GM18508 (cell line): ENCODE measurements around the gene OSBPL1A.

Source experiments
- ATAC-seq: cut with Tn5 transposase; IDR thresholded peaks from one replicate; pipeline ENCODE4 v1.9.1; 2021; ENCODE audit warnings: moderate number of reproducible peaks; ENCODE audit not compliant: insufficient read depth, unreplicated experiment

OSBPL1A gene

DNA sequence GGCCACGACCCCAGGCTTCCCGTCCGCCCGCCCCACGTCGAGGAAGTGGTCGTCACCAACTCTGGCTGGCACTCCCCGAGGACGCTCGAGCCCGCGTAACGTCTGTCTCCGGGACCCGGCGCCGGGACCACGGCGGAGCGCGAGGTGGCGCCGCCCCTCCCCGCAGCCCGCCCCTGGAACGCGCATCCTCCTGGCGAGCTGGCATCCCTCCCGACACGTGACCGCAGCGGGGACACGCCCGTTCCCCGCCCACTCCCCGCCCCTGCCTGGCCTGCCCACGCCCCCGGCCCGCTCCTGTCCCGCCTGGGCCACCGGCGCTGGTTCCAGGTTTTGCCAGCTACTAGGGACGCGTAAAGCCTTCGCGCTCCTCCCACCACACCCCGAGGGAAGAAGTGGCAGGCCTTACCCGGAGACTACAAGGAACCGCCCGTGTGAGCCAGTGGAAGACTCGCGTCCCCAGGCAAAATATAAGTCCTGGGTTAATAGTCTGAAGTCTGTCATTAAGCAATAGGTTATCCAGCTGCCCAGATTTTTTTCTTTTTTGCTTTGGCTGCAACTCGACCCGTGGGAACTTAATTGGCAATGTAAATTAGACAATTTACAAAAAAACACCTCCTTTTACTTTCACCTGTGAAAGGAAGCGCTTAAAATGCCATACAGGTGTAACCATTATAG lies at the start of gene OSBPL1A:
OSBPL1A (minus strand) TSS at position 131 of the 675 bp plus-strand sequence. CDS start 20,291 bp downstream, outside the sequence.
- ATAC-seq, result no peak

- no peak for ATAC-seq
Measured at GRCh38 chr18:24446953-24447538, 49.4 kb upstream of the OSBPL1A start.

- ATAC-seq, result peak; percentile 61
Measured at GRCh38 chr18:24446453-24446852, 48.8 kb upstream of the OSBPL1A start.

DNA sequence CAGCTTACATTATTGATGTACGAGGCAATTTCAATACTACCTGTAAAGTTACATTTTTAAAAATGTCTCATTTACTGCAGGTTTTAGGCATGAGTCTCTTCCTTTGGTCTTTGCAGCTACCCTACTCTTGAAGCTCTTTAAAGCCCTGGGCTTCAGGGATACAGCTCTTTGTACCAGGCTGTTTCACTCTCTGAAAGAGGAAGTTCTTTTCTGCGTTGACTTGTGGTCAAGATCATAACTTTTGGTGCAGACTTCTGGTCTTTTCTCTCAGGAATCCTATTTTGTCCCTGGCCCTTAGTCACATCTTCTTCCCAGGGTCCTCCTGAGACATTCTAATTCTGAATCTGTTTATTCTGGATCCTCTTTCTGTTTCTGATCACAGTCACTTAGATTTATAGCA lies 46.2 kb upstream of the OSBPL1A start:
- ATAC-seq, result peak; percentile 68

GRCh38 chr18:24436939-24437338 lies 39.3 kb upstream of the OSBPL1A start:
- ATAC-seq, result no peak

- ATAC-seq, result no peak
Measured at GRCh38 chr18:24432618-24433017, 35.0 kb upstream of the OSBPL1A start.

GRCh38 chr18:24429188-24429587 lies 31.6 kb upstream of the OSBPL1A start:
- no peak for ATAC-seq

DNA sequence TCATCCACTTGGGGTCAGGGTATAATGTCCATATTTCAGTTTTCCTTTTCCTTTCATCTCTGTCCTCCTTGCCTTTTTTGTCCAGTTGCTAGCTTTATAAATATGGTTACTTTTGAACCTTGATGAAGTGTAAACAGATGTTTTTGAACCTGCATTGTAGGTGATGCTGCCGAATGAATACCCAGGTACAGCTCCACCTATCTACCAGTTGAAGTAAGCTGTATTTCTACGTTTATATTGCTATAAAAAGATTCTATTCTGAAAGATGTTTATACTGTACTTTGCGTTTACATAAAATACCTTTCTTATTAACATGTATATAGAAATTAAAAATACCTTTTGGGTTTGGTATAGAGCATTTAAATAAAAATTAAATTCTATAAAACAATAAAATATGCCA lies 31.1 kb upstream of the OSBPL1A start:
- no peak for ATAC-seq

DNA sequence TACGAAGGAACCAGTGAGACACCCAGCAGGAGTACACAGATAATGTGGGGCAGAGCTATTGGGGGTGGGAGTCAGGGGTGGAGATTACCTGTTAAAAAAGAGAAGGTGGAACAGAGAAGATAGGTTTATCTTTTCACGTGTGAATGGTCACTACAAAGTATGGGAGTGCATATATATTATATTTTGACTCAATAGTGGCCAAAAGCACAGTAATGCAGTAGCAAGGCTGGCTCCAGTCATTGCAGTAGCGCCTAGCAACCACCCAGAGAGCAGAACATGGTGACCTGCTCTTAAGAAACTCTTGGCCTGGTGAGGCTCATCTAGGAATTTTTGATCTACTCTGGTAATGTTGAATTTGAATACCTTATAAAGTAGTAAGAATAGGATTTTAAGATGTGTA lies 29.9 kb upstream of the OSBPL1A start:
- ATAC-seq, result no peak

- peak; percentile 68 for ATAC-seq
Measured at GRCh38 chr18:24426398-24427294, 29.0 kb upstream of the OSBPL1A start, which contains the start of gene IMPACT. IMPACT (plus strand) TSS chr18:24426670; CDS start chr18:24426757, 87 bp downstream.

- no peak for ATAC-seq
Measured at GRCh38 chr18:24426073-24426397, 28.4 kb upstream of the OSBPL1A start.

GRCh38 chr18:24421831-24422230 lies 24.2 kb upstream of the OSBPL1A start:
- ATAC-seq, result no peak

GRCh38 chr18:24420551-24420950 lies 22.9 kb upstream of the OSBPL1A start:
- ATAC-seq, result no peak

DNA sequence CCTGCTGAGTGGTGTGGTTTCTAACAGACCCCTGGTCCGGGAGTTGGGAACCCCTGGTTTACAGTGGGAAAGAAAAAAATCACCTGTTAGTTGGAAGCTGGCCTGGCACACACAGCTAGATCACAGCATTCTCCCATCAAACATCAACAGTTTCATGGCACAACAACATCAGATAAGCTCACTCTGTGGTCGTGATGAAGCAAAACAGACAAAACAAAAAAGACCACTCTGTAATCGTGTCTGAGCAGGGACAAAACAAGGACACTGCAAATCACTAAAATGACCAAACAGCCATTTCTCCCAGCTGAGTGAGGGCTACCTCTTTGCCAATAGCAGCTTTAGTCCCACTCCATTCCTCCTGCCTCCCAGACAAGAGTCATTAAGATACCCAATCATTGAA lies 19.9 kb upstream of the OSBPL1A start:
- no peak for ATAC-seq

- ATAC-seq, result no peak
Measured at GRCh38 chr18:24414349-24415003, 16.9 kb upstream of the OSBPL1A start.

DNA sequence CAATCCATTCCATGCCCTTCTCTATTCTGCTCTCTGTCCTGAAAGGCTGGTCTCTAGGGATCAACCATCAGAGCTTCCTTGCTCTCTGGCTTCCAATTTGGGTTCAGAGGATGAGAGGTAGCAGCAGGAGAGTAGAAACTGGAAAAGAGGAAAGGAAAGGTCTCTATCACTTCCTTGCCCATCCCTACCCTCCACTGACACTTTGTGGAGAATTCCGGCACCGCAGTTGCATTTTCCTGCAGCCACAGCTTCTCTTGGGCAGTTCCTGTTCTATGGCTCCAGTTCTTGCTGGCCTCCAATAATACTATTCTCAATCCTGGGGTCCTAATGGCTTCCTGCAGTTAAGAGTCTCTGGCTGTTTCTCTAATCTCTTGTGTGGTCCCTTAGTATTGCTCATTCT lies 15.5 kb upstream of the OSBPL1A start:
- no peak for ATAC-seq

- ATAC-seq, result no peak
Measured at GRCh38 chr18:24408496-24408895, 10.9 kb upstream of the OSBPL1A start.

DNA sequence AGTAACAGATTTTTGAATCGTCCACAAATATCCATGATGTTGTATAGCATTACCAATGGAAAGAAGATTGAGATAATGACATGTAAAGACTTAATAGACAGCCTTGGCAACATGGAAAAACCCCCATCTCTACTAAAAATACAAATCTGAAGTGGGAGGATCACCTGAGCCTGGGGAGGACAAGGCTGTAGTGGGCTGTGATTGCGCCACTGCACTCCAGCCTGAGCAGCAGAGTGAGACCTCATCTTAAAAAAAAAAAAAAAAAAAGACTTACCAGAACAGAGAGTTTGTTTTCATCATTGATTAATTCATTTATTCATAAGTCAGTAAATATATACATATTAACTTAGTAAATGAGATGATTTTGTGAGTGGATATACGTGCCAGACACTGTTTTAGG lies 7.0 kb upstream of the OSBPL1A start:
- ATAC-seq, result no peak

GRCh38 chr18:24403076-24403475 lies 5.5 kb upstream of the OSBPL1A start:
- ATAC-seq, result no peak

DNA sequence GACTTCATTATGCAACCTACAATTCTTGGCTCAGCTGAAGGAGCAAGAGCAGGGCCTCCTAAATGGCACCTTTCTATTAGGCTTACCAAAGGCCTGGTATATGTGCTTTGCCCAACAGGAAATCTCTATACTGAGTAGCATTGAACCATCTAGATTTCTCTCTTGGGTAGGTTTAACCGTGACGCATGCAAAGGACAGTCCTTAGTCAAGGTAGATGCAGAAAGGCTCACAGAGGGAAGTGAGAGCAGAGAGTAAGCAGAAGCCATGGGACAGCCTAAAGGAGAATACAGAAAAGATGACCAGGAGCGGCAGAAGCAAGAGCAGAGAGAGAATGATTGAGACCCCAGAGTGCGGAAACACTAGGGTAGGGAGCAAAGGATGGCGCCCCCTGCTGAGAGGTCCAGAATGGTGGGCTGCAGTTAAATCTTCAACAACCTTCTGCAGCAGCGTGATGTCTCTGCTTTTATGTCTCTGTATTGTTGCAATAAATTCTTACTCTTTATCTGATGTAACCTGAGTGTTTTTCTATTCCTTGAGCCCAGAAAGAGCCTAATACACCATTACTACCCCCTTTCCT lies 4.7 kb upstream of the OSBPL1A start:
- no peak for ATAC-seq
